Astrocyte of the cerebellum (primary cell): ENCODE data around the gene STRBP.

Experiments
- DNase-seq: peaks from one replicate; pipeline ENCODE4 v3.0.0-alpha.2; 2011; ENCODE audit warnings: low read depth
- H3K4me3 ChIP-seq: 2 replicates; pipeline ENCODE4 v1.5.1; 2011; ENCODE audit warnings: mild to moderate bottlenecking, low read depth, low read length, moderate library complexity
- in situ Hi-C: cut with HindIII; loops from 2 replicates; pipeline ENCODE4 v1.10.0; 2017; ENCODE audit warnings: low sequenced_read_pairs
- TF ChIP-seq, protein P1 (sequence below): IDR thresholded peaks from 2 replicates; pipeline ENCODE4 v1.5.1; 2012; ENCODE audit warnings: low read length, low read depth, moderate library complexity, mild to moderate bottlenecking; ENCODE audit errors: missing control alignments

STRBP gene

DNA sequence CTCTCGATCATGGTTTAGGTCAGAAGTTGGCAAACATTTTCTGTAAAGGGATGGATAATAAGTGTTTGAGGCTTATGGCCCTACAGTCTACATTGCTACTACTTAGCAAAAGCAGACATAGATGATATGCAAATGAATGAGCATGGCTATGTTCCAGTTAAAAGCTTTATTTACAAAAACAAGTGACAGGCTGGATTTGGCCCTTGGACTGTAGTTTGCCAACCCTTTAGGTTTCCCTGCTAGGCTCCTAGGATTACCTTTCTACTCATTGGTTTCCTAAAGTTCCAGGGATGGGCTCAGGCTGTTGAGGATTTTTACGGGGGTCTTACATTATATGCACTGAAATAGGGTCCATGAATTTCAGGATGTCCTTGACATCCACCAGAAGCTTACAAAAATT is 177.4 kb downstream of the STRBP start:
- no peak overlapping the region for H3K4me3 ChIP-seq
- TF ChIP-seq, protein P1, sequence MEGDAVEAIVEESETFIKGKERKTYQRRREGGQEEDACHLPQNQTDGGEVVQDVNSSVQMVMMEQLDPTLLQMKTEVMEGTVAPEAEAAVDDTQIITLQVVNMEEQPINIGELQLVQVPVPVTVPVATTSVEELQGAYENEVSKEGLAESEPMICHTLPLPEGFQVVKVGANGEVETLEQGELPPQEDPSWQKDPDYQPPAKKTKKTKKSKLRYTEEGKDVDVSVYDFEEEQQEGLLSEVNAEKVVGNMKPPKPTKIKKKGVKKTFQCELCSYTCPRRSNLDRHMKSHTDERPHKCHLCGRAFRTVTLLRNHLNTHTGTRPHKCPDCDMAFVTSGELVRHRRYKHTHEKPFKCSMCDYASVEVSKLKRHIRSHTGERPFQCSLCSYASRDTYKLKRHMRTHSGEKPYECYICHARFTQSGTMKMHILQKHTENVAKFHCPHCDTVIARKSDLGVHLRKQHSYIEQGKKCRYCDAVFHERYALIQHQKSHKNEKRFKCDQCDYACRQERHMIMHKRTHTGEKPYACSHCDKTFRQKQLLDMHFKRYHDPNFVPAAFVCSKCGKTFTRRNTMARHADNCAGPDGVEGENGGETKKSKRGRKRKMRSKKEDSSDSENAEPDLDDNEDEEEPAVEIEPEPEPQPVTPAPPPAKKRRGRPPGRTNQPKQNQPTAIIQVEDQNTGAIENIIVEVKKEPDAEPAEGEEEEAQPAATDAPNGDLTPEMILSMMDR: no peak
- in situ Hi-C loops: no loop called here
- no peak for DNase-seq

DNA sequence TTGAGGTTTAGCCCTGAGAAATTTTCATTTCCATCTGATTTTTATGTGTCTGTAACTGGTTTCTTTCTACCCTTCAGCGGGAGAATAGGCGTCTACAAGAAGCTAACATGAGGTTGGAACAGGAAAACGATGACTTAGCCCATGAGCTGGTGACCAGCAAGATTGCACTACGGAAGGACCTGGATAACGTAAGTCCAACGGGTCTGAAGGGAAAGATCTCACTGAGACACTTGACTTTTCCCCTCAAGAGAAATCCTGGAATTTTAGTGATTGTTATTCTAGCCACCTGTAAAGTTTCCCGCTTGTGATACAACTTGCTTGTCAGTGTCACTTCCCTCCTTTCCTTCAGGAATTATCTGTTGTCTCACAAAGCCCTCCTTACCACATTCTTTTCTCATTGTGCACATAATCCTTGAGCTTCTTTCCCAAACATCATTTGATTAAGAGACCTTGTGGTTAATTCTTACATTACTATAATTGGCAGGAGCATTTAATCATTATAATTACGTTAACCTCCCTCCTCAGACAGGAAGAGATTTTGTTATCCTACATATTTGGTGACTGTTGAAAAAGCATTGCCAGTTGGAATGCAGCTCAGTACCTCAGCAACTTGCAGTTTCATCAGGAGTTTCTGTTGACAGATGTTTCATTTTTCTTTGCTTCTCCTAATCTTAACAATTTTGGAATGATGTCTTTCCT is 178.0 kb downstream of the STRBP start:
- no peak for DNase-seq
- TF ChIP-seq, protein P1: no peak
- in situ Hi-C loops: no loop called here
- H3K4me3 ChIP-seq: no peak overlapping the region

DNA sequence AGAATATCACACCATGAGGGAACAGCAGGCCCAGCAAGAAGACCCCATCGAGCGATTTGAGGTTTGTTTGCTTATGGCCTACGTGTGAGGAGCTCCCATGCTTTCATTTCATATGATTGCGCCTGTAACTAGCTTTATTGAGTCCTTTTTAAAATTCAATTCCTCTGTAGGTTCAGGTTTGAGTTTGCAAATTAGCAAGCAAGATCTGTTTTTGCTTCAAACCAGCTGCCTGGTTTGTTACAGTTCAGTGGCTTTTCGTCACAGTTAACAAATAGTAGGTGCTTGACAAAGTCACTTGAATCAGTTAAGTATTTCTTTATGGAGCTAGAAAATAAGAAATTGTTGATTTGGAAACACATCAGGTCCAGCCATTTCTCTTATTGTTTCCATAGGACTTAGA is 178.6 kb downstream of the STRBP start:
- in situ Hi-C loops: no loop called here
- H3K4me3 ChIP-seq: no peak overlapping the region
- no peak for DNase-seq
- TF ChIP-seq, protein P1: no peak

DNA sequence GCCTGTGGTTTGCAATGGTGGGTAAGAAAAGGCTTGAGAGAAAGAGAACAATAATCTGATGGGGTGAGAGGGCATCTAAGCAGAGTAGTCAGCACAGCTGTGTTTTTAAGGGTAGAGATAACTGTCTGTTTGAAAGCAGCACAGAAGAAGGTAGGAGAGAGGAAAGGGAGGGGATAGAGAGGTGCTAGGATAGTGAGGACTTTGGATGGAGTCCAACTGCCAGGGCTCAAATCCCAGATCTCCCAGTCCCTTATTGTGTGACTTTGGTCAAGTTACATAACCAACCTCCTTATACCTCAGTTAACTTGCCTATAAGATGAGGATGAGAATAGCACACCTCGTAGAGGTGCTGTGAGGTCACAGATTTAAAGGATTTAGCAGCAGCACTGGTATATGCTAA is 179.3 kb downstream of the STRBP start:
- in situ Hi-C loops: no loop called here
- no peak for DNase-seq
- no peak overlapping the region for H3K4me3 ChIP-seq
- TF ChIP-seq, protein P1: no peak

DNA sequence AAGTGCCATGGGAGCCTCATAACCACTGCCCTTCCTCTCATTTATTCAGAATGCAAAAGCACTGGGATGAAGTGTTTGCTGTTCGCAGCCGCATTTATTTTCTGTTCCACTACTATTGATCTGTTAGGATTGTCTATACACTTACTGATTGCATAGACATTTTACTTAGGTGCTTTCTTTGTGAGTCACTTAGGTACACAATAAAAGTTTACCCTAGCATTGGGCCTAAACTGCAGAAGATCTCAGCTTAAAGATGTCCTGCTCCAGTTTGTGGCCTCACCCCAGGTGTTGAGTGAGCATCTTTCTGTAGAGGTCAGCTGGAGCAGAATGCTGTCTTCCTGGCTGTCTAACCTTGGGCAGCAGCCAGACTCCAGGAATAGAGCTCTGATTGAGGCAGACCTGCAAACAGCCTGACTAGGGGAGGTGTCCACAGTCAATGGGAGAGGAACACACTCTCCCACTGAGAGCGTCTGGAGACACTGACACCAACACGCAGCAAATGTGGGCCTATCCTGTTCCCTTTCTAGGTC is 181.0 kb downstream of the STRBP start:
- no peak overlapping the region for H3K4me3 ChIP-seq
- DNase-seq: no peak
- TF ChIP-seq, protein P1: no peak
- in situ Hi-C loops: no loop called here

DNA sequence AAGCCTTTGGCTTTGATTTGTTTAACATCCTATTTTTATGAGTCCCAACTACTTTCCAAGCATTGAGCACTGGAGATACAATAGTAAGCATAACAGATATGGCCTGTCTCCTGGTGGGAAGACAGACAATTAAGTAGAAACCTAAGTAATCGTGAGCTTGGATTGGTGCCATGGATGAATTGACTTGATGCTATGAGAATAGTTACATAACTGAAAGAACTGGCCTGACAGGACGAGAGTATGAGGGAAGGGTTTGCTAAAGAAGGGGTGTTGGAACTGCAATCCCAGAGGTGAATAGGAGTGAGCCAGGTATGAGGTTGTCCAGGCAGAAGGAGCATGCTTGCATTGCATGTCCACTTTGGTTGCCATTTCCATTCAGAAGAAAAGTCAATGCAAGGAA is 182.5 kb downstream of the STRBP start:
- H3K4me3 ChIP-seq: no peak overlapping the region
- TF ChIP-seq, protein P1: no peak
- DNase-seq: no peak
- in situ Hi-C loops: no loop called here
